Peyer's patch (tissue), 4 donors: ENCODE results near the gene BCS1L. TPM values are rescaled to one million over a fixed set of nuclear protein-coding genes. Genes with fewer than 3 reads are reported as not detected.

ENCODE experiments used
- DNase-seq, 3 donors: peaks; one replicate each; pipeline ENCODE4 v3.0.0-alpha.2; 2017 to 2019
- H3K27ac ChIP-seq, 4 donors: fragments of 200-600 bp; sonication (generic); one replicate each; pipeline ENCODE4 v1.5.1; 2016 to 2019
- H3K27me3 ChIP-seq, 2 donors: fragments of 200-600 bp; sonication (generic); one replicate each; pipeline ENCODE4 v1.5.1; 2019
- H3K36me3 ChIP-seq, 3 donors: fragments of 200-600 bp; sonication (generic); one replicate each; pipeline ENCODE4 v1.5.1; 2016 to 2019
- H3K4me1 ChIP-seq, 4 donors: fragments of 200-600 bp; sonication (generic); one replicate each; pipeline ENCODE4 v1.5.1; 2016 to 2019
- H3K4me3 ChIP-seq, 4 donors: fragments of 200-600 bp; sonication (generic); 1 replicate in 3 of 4; 2 replicates in 1 of 4; pipeline ENCODE4 v1.5.1; 2016 to 2019; ENCODE audit warnings: mild to moderate bottlenecking in 1 of 4
- H3K9me3 ChIP-seq, 4 donors: fragments of 200-600 bp; sonication (generic); one replicate each; pipeline ENCODE4 v1.5.1; 2016 to 2019; ENCODE audit warnings: mild to moderate bottlenecking in 1 of 4
- CTCF ChIP-seq, 6 experiments: fragments of 450-650 bp in 4 of 6; fragments of 200-600 bp in 2 of 6; sonication (generic) in 1 of 6; IDR thresholded peaks; one replicate each; pipeline ENCODE4 v1.5.1; 2017 to 2019; ENCODE audit warnings: antibody characterized with exemption in 6 of 6, mild to moderate bottlenecking in 3 of 6, moderate library complexity in 1 of 6
- POLR2A ChIP-seq, 2 donors: fragments of 450-650 bp; IDR thresholded peaks; one replicate each; pipeline ENCODE4 v1.5.1; 2017; ENCODE audit warnings: antibody characterized with exemption in 2 of 2, mild to moderate bottlenecking in 2 of 2, moderate library complexity in 2 of 2
- total RNA-seq, 4 donors: library from RNA; depleted of rRNA; stranded (reverse); fragments of >200 nt; gene quantifications; one replicate each; pipeline ENCODE4 v1.1.0, GENCODE V29; 2016

The BCS1L gene
- total RNA-seq, 4 donors from 2014 or later: 22.2 to 155 (median 39.9) TPM

DNA sequence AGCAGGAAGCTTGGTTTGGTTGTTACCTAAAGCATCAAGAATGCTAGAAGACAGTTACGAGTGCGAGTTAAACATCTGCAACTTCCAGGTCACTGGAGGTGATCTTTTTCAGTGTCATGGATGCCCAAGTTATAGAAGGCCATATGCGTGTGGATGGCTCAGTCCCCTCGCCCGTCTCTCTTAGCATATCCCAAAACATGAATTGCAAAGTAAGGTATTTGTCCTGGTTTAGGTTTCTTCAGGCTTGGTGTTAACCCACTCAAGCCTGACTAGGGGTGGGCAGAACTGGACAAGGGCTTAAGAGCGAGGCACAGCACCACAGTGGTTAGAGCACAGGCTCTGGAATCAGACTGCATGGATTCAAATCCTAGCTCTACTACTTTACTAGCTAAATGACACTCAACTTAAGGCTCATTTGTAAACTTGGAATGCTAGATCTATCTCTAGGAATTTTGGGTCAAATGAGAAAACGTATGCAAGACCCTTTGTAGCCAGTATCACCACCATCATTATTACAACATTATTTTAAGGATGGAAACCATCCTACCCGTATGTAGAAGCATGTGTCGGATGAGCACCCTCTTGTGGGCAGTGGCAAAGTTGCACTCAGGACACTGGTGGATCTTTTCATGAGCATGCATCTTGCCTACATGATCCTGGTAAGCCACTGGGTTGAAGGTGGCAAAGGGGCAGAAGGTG is 11.2 kb upstream of the BCS1L start:
- no peaks in the 10 kb centered on the region for H3K9me3 ChIP-seq
- TF ChIP-seq POLR2A (IDR thresholded peaks at IDR 0.05): no peak
- TF ChIP-seq CTCF (IDR thresholded peaks at IDR 0.05): peak; percentile 45 to 83 (median 76)

DNA sequence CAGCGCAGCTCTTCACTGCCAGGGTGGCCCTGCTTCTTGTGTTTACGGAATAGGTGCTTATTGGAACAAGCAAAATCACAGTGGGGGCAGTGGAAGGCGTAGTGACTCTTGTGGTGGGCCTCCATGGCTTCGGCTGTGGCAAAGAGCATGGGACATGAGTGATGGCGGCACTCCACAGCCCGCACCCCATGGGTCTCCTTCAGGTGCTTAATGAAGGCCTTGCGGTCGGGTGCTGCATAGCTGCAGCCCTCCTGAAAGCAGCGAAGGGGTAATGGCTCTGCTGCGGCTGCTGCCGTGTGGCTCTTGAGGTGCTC is 10.7 kb upstream of the BCS1L start:
- H3K4me1 ChIP-seq: no peaks in the 10 kb centered on the region
- DNase-seq: no peak
- H3K27ac ChIP-seq: no peak overlapping the region
- peaks cover 0 to 68% (median 3%) of the 10 kb centered on the region in 3 donors for H3K36me3 ChIP-seq
- H3K9me3 ChIP-seq: no peaks in the 10 kb centered on the region
- no peaks in the 10 kb centered on the region for H3K27me3 ChIP-seq
- no peak for TF ChIP-seq POLR2A (IDR thresholded peaks at IDR 0.05)
- no peak for TF ChIP-seq CTCF (IDR thresholded peaks at IDR 0.05)
- H3K4me3 ChIP-seq: no peak overlapping the region

More for the DNA sequence above, 11.2 kb upstream of the BCS1L start:
- H3K27me3 ChIP-seq: no peaks in the 10 kb centered on the region
- H3K4me1 ChIP-seq: no peaks in the 10 kb centered on the region
- H3K4me3 ChIP-seq: no peak overlapping the region
- H3K36me3 ChIP-seq: peaks cover 0 to 71% (median 3%) of the 10 kb centered on the region in 3 donors
- peak; percentile 28 to 74 (median 63) for DNase-seq
- H3K27ac ChIP-seq: no peak overlapping the region

GRCh38 chr2:218655751-218656150 is 3.7 kb upstream of the BCS1L start:
- Histone ChIP-seq H3K4me1 (peaks cover 0 to 11% (median 2%) of the 10 kb centered on the region in 4 donors), H3K9me3 (no peaks in the 10 kb centered on the region)

GRCh38 chr2:218658671-218659257 is 719 bp upstream of the BCS1L start:
- Histone ChIP-seq H3K27me3 (no peaks in the 10 kb centered on the region), H3K9me3 (no peaks in the 10 kb centered on the region), H3K4me1 (peaks cover 0 to 11% (median 2%) of the 10 kb centered on the region in 4 donors), H3K36me3 (peaks cover 0 to 58% (median 0%) of the 10 kb centered on the region in 3 donors), H3K27ac (peak overlapping the region; percentile 69 to 81 (median 77)), H3K4me3 (peak overlapping the region; percentile 76 to 94 (median 80))
- no peak for TF ChIP-seq POLR2A (IDR thresholded peaks at IDR 0.05)
- peak in 4 of 6 experiments; percentile 40 to 56 (median 50) for TF ChIP-seq CTCF (IDR thresholded peaks at IDR 0.05)
- peak; percentile 65 to 80 (median 71) for DNase-seq

More at GRCh38 chr2:218655751-218656150, 3.7 kb upstream of the BCS1L start:
- no peaks in the 10 kb centered on the region for H3K27me3 ChIP-seq
- no peak overlapping the region for H3K27ac ChIP-seq
- DNase-seq: no peak
- no peak for TF ChIP-seq POLR2A (IDR thresholded peaks at IDR 0.05)
- no peak for TF ChIP-seq CTCF (IDR thresholded peaks at IDR 0.05)
- H3K4me3 ChIP-seq: no peak overlapping the region
- peaks cover 0 to 54% (median 3%) of the 10 kb centered on the region in 3 donors for H3K36me3 ChIP-seq

DNA sequence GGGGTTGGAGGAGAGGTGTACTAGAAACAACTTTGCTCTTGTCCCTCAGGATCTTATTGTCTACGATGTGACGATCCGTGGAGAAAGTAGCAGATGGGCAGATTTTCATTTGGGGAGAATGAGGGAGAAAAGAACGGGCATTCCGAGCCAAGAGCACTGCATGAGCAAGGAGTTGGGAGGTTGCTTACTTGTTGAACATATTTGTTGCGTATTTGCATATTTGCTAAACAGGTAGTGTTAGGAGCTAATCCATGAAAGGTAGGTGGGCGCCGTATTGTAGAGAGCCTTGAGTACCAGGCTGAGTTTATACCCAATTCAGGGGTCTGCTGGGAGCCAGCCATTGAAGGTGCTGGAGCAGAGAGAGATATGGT is 490 bp downstream of the BCS1L start:
- Histone ChIP-seq H3K27ac (peak overlapping the region; percentile 69 to 81 (median 77)), H3K9me3 (no peaks in the 10 kb centered on the region), H3K36me3 (peaks cover 0 to 58% (median 0%) of the 10 kb centered on the region in 3 donors), H3K4me3 (peak overlapping the region; percentile 76 to 94 (median 80)), H3K27me3 (no peaks in the 10 kb centered on the region), H3K4me1 (peaks cover 0 to 11% (median 2%) of the 10 kb centered on the region in 4 donors)
- TF ChIP-seq POLR2A (IDR thresholded peaks at IDR 0.05) (no peak), CTCF (IDR thresholded peaks at IDR 0.05) (no peak)
- DNase-seq: no peak
